ENCODE data around the gene CHDH.

CHDH gene

GRCh38 chr3:53858096-53858741 is 12.0 kb upstream of the CHDH start:
- DNase-seq (ENCODE audit: low read depth, low spot score), result no peak

GRCh38 chr3:53856964-53857363 is 10.7 kb upstream of the CHDH start:
- DNase-seq (ENCODE audit: low read depth, low spot score), result no peak

More at GRCh38 chr3:53858096-53858741, 12.0 kb upstream of the CHDH start:
- no peak overlapping the region for H3K4me3 ChIP-seq (ENCODE audit: low read length)

GRCh38 chr3:53850895-53851294 is 4.7 kb upstream of the CHDH start:
- no peak for DNase-seq (ENCODE audit: low read depth, low spot score)
- no peak overlapping the region for H3K4me3 ChIP-seq (ENCODE audit: low read length)

More at GRCh38 chr3:53856964-53857363, 10.7 kb upstream of the CHDH start:
- no peak overlapping the region for H3K4me3 ChIP-seq (ENCODE audit: low read length)

GRCh38 chr3:53849916-53850315 is 3.7 kb upstream of the CHDH start:
- no peak overlapping the region for H3K4me3 ChIP-seq (ENCODE audit: low read length)
- no peak for DNase-seq (ENCODE audit: low read depth, low spot score)

GRCh38 chr3:53846851-53847155 is 584 bp upstream of the CHDH start:
- H3K4me3 ChIP-seq (ENCODE audit: low read length), result no peak overlapping the region

GRCh38 chr3:53845881-53846133 is 412 bp downstream of the CHDH start:
- H3K4me3 ChIP-seq (ENCODE audit: low read length), result no peak overlapping the region

More at GRCh38 chr3:53846851-53847155, 584 bp upstream of the CHDH start:
- DNase-seq (ENCODE audit: low read depth, low spot score), result no peak

GRCh38 chr3:53845103-53845880 is 927 bp downstream of the CHDH start:
- DNase-seq (ENCODE audit: low read depth, low spot score), result no peak
- no peak overlapping the region for H3K4me3 ChIP-seq (ENCODE audit: low read length)

More at GRCh38 chr3:53845881-53846133, 412 bp downstream of the CHDH start:
- no peak for DNase-seq (ENCODE audit: low read depth, low spot score)

GRCh38 chr3:53844262-53845102 is 1.7 kb downstream of the CHDH start:
- H3K4me3 ChIP-seq (ENCODE audit: low read length), result no peak overlapping the region
- no peak for DNase-seq (ENCODE audit: low read depth, low spot score)

GRCh38 chr3:53843195-53844177 is 2.7 kb downstream of the CHDH start:
- DNase-seq (ENCODE audit: low read depth, low spot score), result no peak
- H3K4me3 ChIP-seq (ENCODE audit: low read length), result no peak overlapping the region

- no peak for DNase-seq (ENCODE audit: low read depth, low spot score)
- no peak overlapping the region for H3K4me3 ChIP-seq (ENCODE audit: low read length)
These were observed 3.6 kb downstream of the CHDH start for GRCh38 chr3:53842436-53843194.

- H3K4me3 ChIP-seq (ENCODE audit: low read length), result no peak overlapping the region
- DNase-seq (ENCODE audit: low read depth, low spot score), result no peak
These were observed 4.9 kb downstream of the CHDH start for GRCh38 chr3:53841296-53841695.

- H3K4me3 ChIP-seq (ENCODE audit: low read length), result no peak overlapping the region
- no peak for DNase-seq (ENCODE audit: low read depth, low spot score)
These were observed 8.9 kb downstream of the CHDH start for GRCh38 chr3:53837331-53837730.

GRCh38 chr3:53836084-53836872 is 9.9 kb downstream of the CHDH start:
- DNase-seq (ENCODE audit: low read depth, low spot score), result no peak
- H3K4me3 ChIP-seq (ENCODE audit: low read length), result no peak overlapping the region

GRCh38 chr3:53835257-53835656 is 11.0 kb downstream of the CHDH start:
- H3K4me3 ChIP-seq (ENCODE audit: low read length), result no peak overlapping the region
- DNase-seq (ENCODE audit: low read depth, low spot score), result no peak

GRCh38 chr3:53834429-53835095 is 11.7 kb downstream of the CHDH start:
- DNase-seq (ENCODE audit: low read depth, low spot score), result no peak
- H3K4me3 ChIP-seq (ENCODE audit: low read length), result no peak overlapping the region

GRCh38 chr3:53833700-53834099 is 12.5 kb downstream of the CHDH start:
- no peak overlapping the region for H3K4me3 ChIP-seq (ENCODE audit: low read length)
- no peak for DNase-seq (ENCODE audit: low read depth, low spot score)

- no peak for DNase-seq (ENCODE audit: low read depth, low spot score)
- no peak overlapping the region for H3K4me3 ChIP-seq (ENCODE audit: low read length)
These were observed 13.1 kb downstream of the CHDH start for GRCh38 chr3:53833053-53833645.
